HCT116 (cell line): ENCODE results near the gene TMEM132C. TPM values are rescaled to one million over a fixed set of nuclear protein-coding genes. Genes with fewer than 3 reads are reported as not detected.

Experiments
- ATAC-seq: fragments of 200-7000 bp; cut with Tn5 transposase; 2 replicates; pipeline ENCODE4 v1.9.1; 2020; ENCODE audit warnings: mild to moderate bottlenecking, moderate library complexity
- BruUV-seq: library from RNA; stranded (reverse); fragments of 400-500 nt; replicated peaks from 2 replicates; lab custom pipeline; 2021; lab: Mats Ljungman, UMichigan
- CTCF ChIA-PET: fragments of 300-600 bp; sonication (Branson Sonifier 250); formaldehyde crosslinking; loops from one replicate; lab custom pipeline; 2021; ENCODE audit warnings: antibody characterized with exemption; lab: Charles Lee
- POLR2A ChIA-PET: fragments of 300-600, 350-600 bp; sonication (Branson Sonifier 250); formaldehyde crosslinking; loops from one replicate; lab custom pipeline; 2021; ENCODE audit warnings: antibody characterized with exemption; lab: Charles Lee
- RAD21 ChIA-PET, 2 experiments: fragments of 300-600 bp; sonication (Branson Sonifier 250); formaldehyde crosslinking; loops; one replicate each; lab custom pipeline; 2023; ENCODE audit warnings: low total read pairs in 2 of 2; ENCODE audit not compliant: uncharacterized antibody in 2 of 2, unreplicated experiment in 2 of 2, low non-redundant PET in 1 of 2; lab: Charles Lee
- DNase-seq: peaks from one replicate; pipeline ENCODE4 v3.0.0-alpha.2; 2010; ENCODE audit warnings: low read depth, low spot score
- H2AFZ ChIP-seq: fragments of 200-600 bp; shearing (Covaris generic), sonication (generic); 2 replicates; pipeline ENCODE4 v1.6.1; 2017; ENCODE audit warnings: low read depth, mixed run types, mixed read lengths, antibody characterized with exemption, low read length; ENCODE audit not compliant: poor library complexity, severe bottlenecking
- H3K27ac ChIP-seq: 2 replicates; pipeline ENCODE4 v1.5.1; 2012; ENCODE audit warnings: low read depth, low read length
- H3K27me3 ChIP-seq: fragments of 200-600 bp; sonication (generic); 2 replicates; pipeline ENCODE4 v1.6.1; 2016; ENCODE audit warnings: mixed run types, low read length, mixed read lengths; ENCODE audit not compliant: insufficient read depth
- H3K36me3 ChIP-seq, 2 experiments: fragments of 200-500 bp in 1 of 2; fragments of 200-600 bp in 1 of 2; sonication (Bioruptor generic) in 1 of 2; sonication (generic) in 1 of 2; 2 replicates each; pipeline versions ENCODE4 v1.5.1 to v1.6.1; 2014 to 2016; ENCODE audit warnings: low read length in 2 of 2, inconsistent platforms in 1 of 2, mixed read lengths in 1 of 2, mixed run types in 1 of 2; ENCODE audit not compliant: insufficient read depth in 2 of 2, control insufficient read depth in 1 of 2
- H3K4me1 ChIP-seq, 2 experiments: fragments of 200-600 bp in 1 of 2; sonication (generic) in 1 of 2; 2 replicates each; pipeline versions ENCODE4 v1.5.1 to v1.6.1; 2012 to 2017; ENCODE audit warnings: low read length in 2 of 2, inconsistent platforms in 1 of 2, mild to moderate bottlenecking in 1 of 2, mixed read lengths in 1 of 2, mixed run types in 1 of 2, moderate library complexity in 1 of 2; ENCODE audit not compliant: insufficient read depth in 2 of 2, control insufficient read depth in 1 of 2
- H3K4me2 ChIP-seq: fragments of 200-600 bp; sonication (generic); 2 replicates; pipeline ENCODE4 v1.6.1; 2017; ENCODE audit warnings: mixed run types, low read length, mixed read lengths
- H3K4me3 ChIP-seq, 2 experiments: fragments of 200-600 bp in 1 of 2; sonication (generic) in 1 of 2; replicated peaks in 1 of 2; 2 replicates each; pipeline ENCODE4 v1.5.1; 2011 to 2016; ENCODE audit warnings: low read length in 2 of 2, control low read depth in 1 of 2, low read depth in 1 of 2, mild to moderate bottlenecking in 1 of 2, mixed read lengths in 1 of 2, mixed run types in 1 of 2
- H3K79me2 ChIP-seq: fragments of 200-600 bp; sonication (generic); 2 replicates; pipeline ENCODE4 v1.6.1; 2017; ENCODE audit warnings: mild to moderate bottlenecking, mixed run types, low read length, moderate library complexity, mixed read lengths; ENCODE audit not compliant: insufficient read depth
- H3K9ac ChIP-seq: fragments of 200-600 bp; sonication (generic); 2 replicates; pipeline ENCODE4 v1.6.1; 2016; ENCODE audit warnings: low read length, mixed read lengths
- H3K9me2 ChIP-seq: fragments of 200-600 bp; sonication (generic), shearing (Covaris generic); 2 replicates; pipeline ENCODE4 v1.6.1; 2017; ENCODE audit warnings: mixed run types, mild to moderate bottlenecking, moderate library complexity; ENCODE audit not compliant: insufficient read depth
- H3K9me3 ChIP-seq, 2 experiments: fragments of 200-500 bp in 1 of 2; fragments of 200-600 bp in 1 of 2; sonication (Bioruptor generic) in 1 of 2; sonication (generic) in 1 of 2; 2 replicates each; pipeline ENCODE4 v1.6.1; 2014 to 2017; ENCODE audit warnings: low read length in 2 of 2, mixed read lengths in 2 of 2, inconsistent platforms in 1 of 2, low read depth in 1 of 2, mild to moderate bottlenecking in 1 of 2, mixed run types in 1 of 2, moderate library complexity in 1 of 2; ENCODE audit not compliant: control insufficient read depth in 1 of 2, insufficient read depth in 1 of 2
- H4K20me1 ChIP-seq: fragments of 200-600 bp; sonication (generic), shearing (Covaris generic); 2 replicates; pipeline ENCODE4 v1.6.1; 2017; ENCODE audit warnings: mixed run types, mild to moderate bottlenecking, moderate library complexity; ENCODE audit not compliant: insufficient read depth
- ELF1 ChIP-seq: IDR thresholded peaks from 2 replicates; pipeline ENCODE4 v1.6.1; 2012; ENCODE audit warnings: low read depth, borderline replicate concordance
- EZH2 ChIP-seq: fragments of 200-600 bp; sonication (generic); IDR thresholded peaks from 2 replicates; pipeline ENCODE4 v1.6.1; 2017; ENCODE audit warnings: antibody characterized with exemption, mixed run types
- JUND ChIP-seq: IDR thresholded peaks from 2 replicates; pipeline ENCODE4 v1.6.1; 2012
- TCF7L2 ChIP-seq: IDR thresholded peaks from 2 replicates; pipeline ENCODE4 v1.7.0; 2011; ENCODE audit warnings: borderline replicate concordance, inconsistent platforms; ENCODE audit not compliant: insufficient read depth, insufficient read length; ENCODE audit errors: extremely low read depth
- ZNF274 ChIP-seq: fragments of 200-500 bp; sonication (Bioruptor generic); IDR thresholded peaks from 2 replicates; pipeline ENCODE4 v1.6.1; 2014; ENCODE audit warnings: mild to moderate bottlenecking, low read depth, low read length, inconsistent platforms
- intact Hi-C: fragments of 100-400 bp; cut with micrococcal nuclease; formaldehyde crosslinking; loops from 2 replicates; pipeline ENCODE4 v1.10.0; 2022
- total RNA-seq: library from RNA; stranded (reverse); gene quantifications from one replicate; pipeline ENCODE4 v1.2.1, GENCODE V29; 2021; ENCODE audit not compliant: unreplicated experiment
- TF ChIP-seq, protein P1 (sequence below), 3 experiments: fragments of 200-600 bp in 1 of 3; sonication (generic) in 1 of 3; IDR thresholded peaks in 2 of 3; conservative IDR thresholded peaks in 1 of 3; 2 replicates each; pipeline ENCODE4 v1.5.1; 2012 to 2017; ENCODE audit warnings: low read depth in 2 of 3, low read length in 2 of 3, antibody characterized with exemption in 1 of 3, borderline replicate concordance in 1 of 3, control low read depth in 1 of 3, mild to moderate bottlenecking in 1 of 3, mixed read lengths in 1 of 3, mixed run types in 1 of 3, moderate library complexity in 1 of 3; ENCODE audit not compliant: insufficient read depth in 1 of 3
- TF ChIP-seq, protein P2 (sequence below): IDR thresholded peaks from 2 replicates; pipeline ENCODE4 v1.6.1; 2012
- TF ChIP-seq, protein P3 (sequence below): IDR thresholded peaks from 2 replicates; pipeline ENCODE4 v1.6.1; 2012; ENCODE audit warnings: low read depth

The TMEM132C gene
- total RNA-seq, 1 experiment from 2014 or later = not detected

DNA sequence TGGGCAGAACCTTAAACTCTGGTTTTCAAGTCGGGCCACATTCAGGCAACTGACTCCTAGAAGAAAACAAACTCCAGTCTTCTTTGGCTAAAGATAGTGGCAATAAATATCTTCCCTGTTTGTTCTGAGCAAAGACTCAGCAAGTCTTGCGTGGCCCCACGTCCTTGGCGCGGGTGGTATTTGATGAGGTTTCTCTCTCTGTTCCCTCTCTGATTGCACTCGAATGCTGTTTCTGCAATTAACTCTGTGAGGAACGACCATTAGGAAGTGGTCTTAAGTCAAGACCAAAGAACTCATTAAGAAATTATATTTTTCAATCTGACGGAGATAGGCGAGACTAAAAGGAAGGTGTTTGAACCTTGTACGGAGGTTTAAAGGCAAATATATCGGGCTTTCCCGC is 177.6 kb downstream of the TMEM132C start:
- intact Hi-C loops = no loop called here
- H2AFZ ChIP-seq = no peak overlapping the region
- ChIA-PET RAD21 (no interaction called here), POLR2A (no interaction called here), CTCF (no interaction called here)
- H3K4me2 ChIP-seq = no peak overlapping the region
- BruUV-seq = no TSS peak
- H3K4me3 ChIP-seq = no peak overlapping the region
- DNase-seq = no peak
- H3K36me3 ChIP-seq = no peaks in the 10 kb centered on the region
- H3K4me1 ChIP-seq = no peaks in the 10 kb centered on the region
- H3K79me2 ChIP-seq = no peaks in the 10 kb centered on the region
- no peaks in the 10 kb centered on the region for H3K9me2 ChIP-seq
- H3K27ac ChIP-seq = no peak overlapping the region
- H3K9me3 ChIP-seq = peaks cover 0 to 20% of the 10 kb centered on the region in 2 experiments; a peak in 2 of 4 replicates
- ATAC-seq = no peak
- H3K9ac ChIP-seq = no peak overlapping the region
- no peaks in the 10 kb centered on the region for H4K20me1 ChIP-seq
- TF ChIP-seq, protein P1, sequence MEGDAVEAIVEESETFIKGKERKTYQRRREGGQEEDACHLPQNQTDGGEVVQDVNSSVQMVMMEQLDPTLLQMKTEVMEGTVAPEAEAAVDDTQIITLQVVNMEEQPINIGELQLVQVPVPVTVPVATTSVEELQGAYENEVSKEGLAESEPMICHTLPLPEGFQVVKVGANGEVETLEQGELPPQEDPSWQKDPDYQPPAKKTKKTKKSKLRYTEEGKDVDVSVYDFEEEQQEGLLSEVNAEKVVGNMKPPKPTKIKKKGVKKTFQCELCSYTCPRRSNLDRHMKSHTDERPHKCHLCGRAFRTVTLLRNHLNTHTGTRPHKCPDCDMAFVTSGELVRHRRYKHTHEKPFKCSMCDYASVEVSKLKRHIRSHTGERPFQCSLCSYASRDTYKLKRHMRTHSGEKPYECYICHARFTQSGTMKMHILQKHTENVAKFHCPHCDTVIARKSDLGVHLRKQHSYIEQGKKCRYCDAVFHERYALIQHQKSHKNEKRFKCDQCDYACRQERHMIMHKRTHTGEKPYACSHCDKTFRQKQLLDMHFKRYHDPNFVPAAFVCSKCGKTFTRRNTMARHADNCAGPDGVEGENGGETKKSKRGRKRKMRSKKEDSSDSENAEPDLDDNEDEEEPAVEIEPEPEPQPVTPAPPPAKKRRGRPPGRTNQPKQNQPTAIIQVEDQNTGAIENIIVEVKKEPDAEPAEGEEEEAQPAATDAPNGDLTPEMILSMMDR (IDR thresholded peaks at IDR 0.05 in 2 of 3, conservative IDR thresholded peaks at IDR 0.05 in 1 of 3; ENCODE audit: borderline replicate concordance in 1 of 3, insufficient read depth in 1 of 3, low read depth in 2 of 3, low read length in 2 of 3) = no peak
- no peak for TF ChIP-seq ELF1
- TF ChIP-seq, protein P2, sequence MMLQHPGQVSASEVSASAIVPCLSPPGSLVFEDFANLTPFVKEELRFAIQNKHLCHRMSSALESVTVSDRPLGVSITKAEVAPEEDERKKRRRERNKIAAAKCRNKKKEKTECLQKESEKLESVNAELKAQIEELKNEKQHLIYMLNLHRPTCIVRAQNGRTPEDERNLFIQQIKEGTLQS = no peak
- no peak for TF ChIP-seq JUND
- TF ChIP-seq TCF7L2 = no peak
- TF ChIP-seq EZH2 = no peak
- TF ChIP-seq, protein P3, sequence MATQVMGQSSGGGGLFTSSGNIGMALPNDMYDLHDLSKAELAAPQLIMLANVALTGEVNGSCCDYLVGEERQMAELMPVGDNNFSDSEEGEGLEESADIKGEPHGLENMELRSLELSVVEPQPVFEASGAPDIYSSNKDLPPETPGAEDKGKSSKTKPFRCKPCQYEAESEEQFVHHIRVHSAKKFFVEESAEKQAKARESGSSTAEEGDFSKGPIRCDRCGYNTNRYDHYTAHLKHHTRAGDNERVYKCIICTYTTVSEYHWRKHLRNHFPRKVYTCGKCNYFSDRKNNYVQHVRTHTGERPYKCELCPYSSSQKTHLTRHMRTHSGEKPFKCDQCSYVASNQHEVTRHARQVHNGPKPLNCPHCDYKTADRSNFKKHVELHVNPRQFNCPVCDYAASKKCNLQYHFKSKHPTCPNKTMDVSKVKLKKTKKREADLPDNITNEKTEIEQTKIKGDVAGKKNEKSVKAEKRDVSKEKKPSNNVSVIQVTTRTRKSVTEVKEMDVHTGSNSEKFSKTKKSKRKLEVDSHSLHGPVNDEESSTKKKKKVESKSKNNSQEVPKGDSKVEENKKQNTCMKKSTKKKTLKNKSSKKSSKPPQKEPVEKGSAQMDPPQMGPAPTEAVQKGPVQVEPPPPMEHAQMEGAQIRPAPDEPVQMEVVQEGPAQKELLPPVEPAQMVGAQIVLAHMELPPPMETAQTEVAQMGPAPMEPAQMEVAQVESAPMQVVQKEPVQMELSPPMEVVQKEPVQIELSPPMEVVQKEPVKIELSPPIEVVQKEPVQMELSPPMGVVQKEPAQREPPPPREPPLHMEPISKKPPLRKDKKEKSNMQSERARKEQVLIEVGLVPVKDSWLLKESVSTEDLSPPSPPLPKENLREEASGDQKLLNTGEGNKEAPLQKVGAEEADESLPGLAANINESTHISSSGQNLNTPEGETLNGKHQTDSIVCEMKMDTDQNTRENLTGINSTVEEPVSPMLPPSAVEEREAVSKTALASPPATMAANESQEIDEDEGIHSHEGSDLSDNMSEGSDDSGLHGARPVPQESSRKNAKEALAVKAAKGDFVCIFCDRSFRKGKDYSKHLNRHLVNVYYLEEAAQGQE = no peak
- TF ChIP-seq ZNF274 = no peak
- no peaks in the 10 kb centered on the region for H3K27me3 ChIP-seq
